GM23248 (cell line): ENCODE measurements around the gene SFT2D2.
"Not testable (repeated sequence)": the region's sequence is repeated elsewhere in the genome, so short reads cannot be mapped to it uniquely, and the experiment has no call there.

ENCODE experiments used
- EZH2 ChIP-seq: fragments of 200-600 bp; sonication (generic); IDR thresholded peaks from 2 replicates; pipeline ENCODE4 v1.6.1; 2018; ENCODE audit warnings: antibody characterized with exemption, mild to moderate bottlenecking; ENCODE audit not compliant: insufficient read depth, poor library complexity, severe bottlenecking
- EZH2phosphoT487 ChIP-seq: fragments of 200-600 bp; sonication (generic); IDR thresholded peaks from 2 replicates; pipeline ENCODE4 v1.6.1; 2018; ENCODE audit warnings: antibody characterized with exemption, moderate library complexity, mild to moderate bottlenecking, low read depth; ENCODE audit not compliant: insufficient read depth

DNA sequence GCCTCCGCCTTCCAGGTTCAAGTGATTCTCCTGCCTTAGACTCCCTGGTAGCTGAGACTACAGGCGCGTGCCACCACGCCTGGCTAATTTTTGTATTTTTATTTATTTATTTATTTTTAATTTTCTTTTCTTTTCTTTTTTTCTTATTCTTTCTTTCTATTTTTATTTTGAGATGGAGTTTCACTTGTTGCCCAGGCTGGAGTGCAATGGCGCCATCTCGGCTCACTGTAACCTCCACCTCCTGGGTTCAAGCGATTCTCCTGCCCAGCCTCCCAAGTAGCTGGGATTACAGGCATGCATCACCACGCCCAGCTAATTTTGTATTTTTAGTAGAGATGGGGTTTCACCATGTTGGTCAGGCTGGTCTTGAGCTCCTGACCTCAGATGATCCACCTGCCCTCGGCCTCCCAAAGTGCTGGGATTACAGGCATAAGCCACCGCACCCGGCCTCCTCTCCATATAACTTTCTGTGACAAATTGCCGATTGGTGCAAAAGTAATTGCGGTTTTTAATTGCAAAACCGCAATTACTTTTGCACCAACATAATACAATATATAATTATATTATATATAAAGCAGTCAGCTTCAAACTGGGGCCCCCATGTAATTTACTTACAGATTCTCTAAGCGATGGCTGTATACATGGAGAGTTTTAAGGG, 44.6 kb upstream of the SFT2D2 start:
- TF ChIP-seq EZH2, EZH2phosphoT487: not testable (repeated sequence)
